ENCODE results near the gene MDH2.

DNA sequence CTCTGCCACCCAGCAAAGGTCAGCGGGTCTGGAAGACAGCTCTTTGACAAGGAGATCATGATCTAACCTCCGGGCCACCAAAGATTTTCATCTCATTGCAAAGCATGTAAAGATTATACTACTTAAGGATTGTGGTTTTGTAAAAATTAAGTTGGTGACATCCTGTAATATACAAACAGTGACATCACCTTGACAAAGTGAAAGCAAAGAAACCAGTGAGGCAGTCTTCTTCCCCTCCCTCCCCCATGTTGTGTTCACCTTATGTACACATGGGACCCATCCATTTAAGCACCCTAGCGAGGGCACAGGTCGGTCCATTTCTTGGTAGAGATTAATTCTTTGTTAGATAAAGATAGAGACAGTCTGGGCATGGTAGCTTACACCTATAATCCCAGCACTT, 3.9 kb downstream of the MDH2 start:
- TF ChIP-seq, protein P1, sequence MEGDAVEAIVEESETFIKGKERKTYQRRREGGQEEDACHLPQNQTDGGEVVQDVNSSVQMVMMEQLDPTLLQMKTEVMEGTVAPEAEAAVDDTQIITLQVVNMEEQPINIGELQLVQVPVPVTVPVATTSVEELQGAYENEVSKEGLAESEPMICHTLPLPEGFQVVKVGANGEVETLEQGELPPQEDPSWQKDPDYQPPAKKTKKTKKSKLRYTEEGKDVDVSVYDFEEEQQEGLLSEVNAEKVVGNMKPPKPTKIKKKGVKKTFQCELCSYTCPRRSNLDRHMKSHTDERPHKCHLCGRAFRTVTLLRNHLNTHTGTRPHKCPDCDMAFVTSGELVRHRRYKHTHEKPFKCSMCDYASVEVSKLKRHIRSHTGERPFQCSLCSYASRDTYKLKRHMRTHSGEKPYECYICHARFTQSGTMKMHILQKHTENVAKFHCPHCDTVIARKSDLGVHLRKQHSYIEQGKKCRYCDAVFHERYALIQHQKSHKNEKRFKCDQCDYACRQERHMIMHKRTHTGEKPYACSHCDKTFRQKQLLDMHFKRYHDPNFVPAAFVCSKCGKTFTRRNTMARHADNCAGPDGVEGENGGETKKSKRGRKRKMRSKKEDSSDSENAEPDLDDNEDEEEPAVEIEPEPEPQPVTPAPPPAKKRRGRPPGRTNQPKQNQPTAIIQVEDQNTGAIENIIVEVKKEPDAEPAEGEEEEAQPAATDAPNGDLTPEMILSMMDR (conservative IDR thresholded peaks at IDR 0.05; ENCODE audit: low read length): no peak
- TF ChIP-seq EZH2phosphoT487 (IDR thresholded peaks at IDR 0.05; ENCODE audit: borderline replicate concordance): no peak

All from Loucy (cell line).